Upper lobe of left lung (tissue), 6 donors: ENCODE measurements around the gene ABCG1. TPM values are rescaled to one million over a fixed set of nuclear protein-coding genes. Genes with fewer than 3 reads are reported as not detected.

Experiments
- ATAC-seq, 2 donors: fragments of 200-7000 bp; cut with Tn5 transposase; one replicate each; pipeline ENCODE4 v1.9.1; 2022; ENCODE audit warnings: mild to moderate bottlenecking in 2 of 2, moderate library complexity in 2 of 2; ENCODE audit not compliant: low FRiP score in 2 of 2
- DNase-seq, 2 donors: peaks; one replicate each; pipeline ENCODE4 v3.0.0-alpha.2; 2019 to 2020
- H3K27ac ChIP-seq, 4 donors: fragments of 200-600 bp; sonication (generic); one replicate each; pipeline ENCODE4 v1.5.1; 2016 to 2019
- H3K27me3 ChIP-seq, 4 donors: fragments of 200-600 bp; sonication (generic); one replicate each; pipeline ENCODE4 v1.5.1; 2017 to 2019
- H3K36me3 ChIP-seq, 4 donors: fragments of 200-600 bp; sonication (generic); one replicate each; pipeline ENCODE4 v1.5.1; 2016 to 2019
- H3K4me1 ChIP-seq, 4 donors: fragments of 200-600 bp; sonication (generic); one replicate each; pipeline ENCODE4 v1.5.1; 2018 to 2019
- H3K4me3 ChIP-seq, 4 donors: fragments of 200-600 bp; sonication (generic); one replicate each; pipeline ENCODE4 v1.5.1; 2017 to 2019; ENCODE audit warnings: mild to moderate bottlenecking in 2 of 4, moderate library complexity in 1 of 4
- H3K9me3 ChIP-seq, 4 donors: fragments of 200-600 bp; sonication (generic); one replicate each; pipeline ENCODE4 v1.5.1; 2018 to 2019
- CTCF ChIP-seq, 6 experiments: fragments of 450-650 bp in 4 of 6; fragments of 200-600 bp in 2 of 6; sonication (generic) in 2 of 6; IDR thresholded peaks; one replicate each; pipeline ENCODE4 v1.5.1; 2016 to 2019; ENCODE audit warnings: antibody characterized with exemption in 6 of 6
- EP300 ChIP-seq, 4 donors: sonication (generic); formaldehyde crosslinking; IDR thresholded peaks; one replicate each; pipeline ENCODE4 v1.5.1; 2017; ENCODE audit warnings: antibody characterized with exemption in 4 of 4, control low read depth in 2 of 4
- POLR2A ChIP-seq, 4 donors: fragments of 450-650 bp; IDR thresholded peaks; one replicate each; pipeline ENCODE4 v1.5.1; 2016 to 2017; ENCODE audit warnings: antibody characterized with exemption in 4 of 4, mild to moderate bottlenecking in 2 of 4
- POLR2AphosphoS5 ChIP-seq, 2 donors: sonication (generic); formaldehyde crosslinking; IDR thresholded peaks; one replicate each; pipeline ENCODE4 v1.5.1; 2017; ENCODE audit warnings: antibody characterized with exemption in 2 of 2
- WGBS, 2 donors: methylation state at CpG; one replicate each; pipeline ENCODE4 v1.1.5; 2017 to 2018; 5-methylcytosine and 5-hydroxymethylcytosine counted together
- total RNA-seq, 6 donors: library from RNA; depleted of rRNA in 4 of 6; stranded (reverse); fragments of >200 nt in 4 of 6; gene quantifications; one replicate each; pipeline versions ENCODE4 v1.1.0 to v1.2.1, GENCODE V29; 2016 to 2021
- donor health status: DM: no; HTN: no; CAD: no; lungs with moderate emphysema.
- donor health status: DM: no; HTN: yes; CAD: no; lungs with severe emphysema.

The ABCG1 gene
- total RNA-seq, 6 donors from 2014 or later = 56.7 to 130 (median 79.8) TPM

- H3K36me3 ChIP-seq = no peaks in the 10 kb centered on the region
- TF ChIP-seq POLR2A (IDR thresholded peaks at IDR 0.05) = no peak
- no peak for TF ChIP-seq POLR2AphosphoS5 (IDR thresholded peaks at IDR 0.05)
- TF ChIP-seq EP300 (IDR thresholded peaks at IDR 0.05) = no peak
- no peak for TF ChIP-seq CTCF (IDR thresholded peaks at IDR 0.05)
- H3K27ac ChIP-seq = no peak overlapping the region
- H3K4me3 ChIP-seq = no peak overlapping the region
- no peaks in the 10 kb centered on the region for H3K27me3 ChIP-seq
- no peaks in the 10 kb centered on the region for H3K9me3 ChIP-seq
- 72 to 75% methylated on average over 14 to 17 of the region's 17 CpGs for WGBS, 2 donors
- DNase-seq (peak in 1 of 2 donors; percentile 12), ATAC-seq (no peak)
- H3K4me1 ChIP-seq = peaks cover 12 to 20% (median 14%) of the 10 kb centered on the region in 4 donors
These were observed 87.6 kb downstream of the ABCG1 start for GRCh38 chr21:42306366-42307035.

GRCh38 chr21:42307106-42307505, 88.2 kb downstream of the ABCG1 start:
- WGBS, 2 donors = 70 to 80% methylated on average over 5 of the region's 5 CpGs
- H3K4me1 ChIP-seq = peaks cover 9 to 14% (median 11%) of the 10 kb centered on the region in 4 donors
- peak in 1 of 2 donors; percentile 10 for DNase-seq
- H3K4me3 ChIP-seq = no peak overlapping the region
- H3K27me3 ChIP-seq = no peaks in the 10 kb centered on the region
- TF ChIP-seq POLR2A (IDR thresholded peaks at IDR 0.05) = no peak
- TF ChIP-seq EP300 (IDR thresholded peaks at IDR 0.05) = no peak
- no peak for TF ChIP-seq POLR2AphosphoS5 (IDR thresholded peaks at IDR 0.05)
- TF ChIP-seq CTCF (IDR thresholded peaks at IDR 0.05) = no peak
- no peak overlapping the region for H3K27ac ChIP-seq
- no peak for ATAC-seq
- H3K36me3 ChIP-seq = no peaks in the 10 kb centered on the region
- H3K9me3 ChIP-seq = no peaks in the 10 kb centered on the region

DNA sequence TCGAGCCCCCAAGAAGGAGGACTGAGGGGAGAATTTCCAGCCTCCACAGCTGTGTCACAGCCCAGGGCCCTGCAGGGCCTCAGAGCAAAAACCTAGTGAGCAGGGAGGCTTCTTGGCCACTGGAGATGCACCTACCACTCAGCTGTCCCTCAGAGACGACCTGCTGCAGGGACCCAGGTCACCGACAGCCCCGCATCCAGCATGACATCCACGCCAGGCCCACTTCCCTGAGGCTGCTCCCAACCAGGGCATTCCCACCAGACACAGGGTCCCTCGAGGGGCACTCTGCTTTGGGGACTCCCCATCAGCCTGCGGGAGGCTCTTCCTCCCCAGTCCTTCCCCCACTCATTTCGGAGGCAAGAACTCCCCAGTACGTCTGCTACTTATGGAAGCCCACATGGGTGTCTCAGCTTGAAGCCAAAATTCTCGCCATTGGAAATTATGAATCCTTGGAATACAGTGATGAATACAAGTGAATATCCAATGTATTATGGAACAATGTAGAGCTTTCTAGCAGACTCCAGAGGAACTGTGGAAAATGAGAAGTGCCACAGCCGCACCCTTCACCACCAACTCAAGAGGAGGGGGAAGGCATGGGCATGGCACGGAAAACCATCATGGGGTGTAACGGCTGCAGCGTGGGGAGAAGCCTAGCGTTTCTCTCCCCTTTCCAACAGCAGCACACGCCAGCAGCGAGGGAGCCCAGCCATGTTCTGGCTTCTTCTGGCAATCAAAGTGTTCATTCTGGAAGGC, 89.4 kb downstream of the ABCG1 start:
- peak in 1 of 2 donors; percentile 20 for DNase-seq
- no peak overlapping the region for H3K27ac ChIP-seq
- peak in 1 of 2 donors; percentile 49 for ATAC-seq
- H3K4me1 ChIP-seq = peaks cover 8 to 19% (median 11%) of the 10 kb centered on the region in 4 donors
- TF ChIP-seq POLR2AphosphoS5 (IDR thresholded peaks at IDR 0.05) (no peak), EP300 (IDR thresholded peaks at IDR 0.05) (no peak), CTCF (IDR thresholded peaks at IDR 0.05) (no peak), POLR2A (IDR thresholded peaks at IDR 0.05) (no peak)
- 82 to 85% methylated on average over 15 to 17 of the region's 17 CpGs for WGBS, 2 donors
- H3K27me3 ChIP-seq = no peaks in the 10 kb centered on the region
- H3K9me3 ChIP-seq = no peaks in the 10 kb centered on the region
- H3K4me3 ChIP-seq = no peak overlapping the region
- H3K36me3 ChIP-seq = no peaks in the 10 kb centered on the region

DNA sequence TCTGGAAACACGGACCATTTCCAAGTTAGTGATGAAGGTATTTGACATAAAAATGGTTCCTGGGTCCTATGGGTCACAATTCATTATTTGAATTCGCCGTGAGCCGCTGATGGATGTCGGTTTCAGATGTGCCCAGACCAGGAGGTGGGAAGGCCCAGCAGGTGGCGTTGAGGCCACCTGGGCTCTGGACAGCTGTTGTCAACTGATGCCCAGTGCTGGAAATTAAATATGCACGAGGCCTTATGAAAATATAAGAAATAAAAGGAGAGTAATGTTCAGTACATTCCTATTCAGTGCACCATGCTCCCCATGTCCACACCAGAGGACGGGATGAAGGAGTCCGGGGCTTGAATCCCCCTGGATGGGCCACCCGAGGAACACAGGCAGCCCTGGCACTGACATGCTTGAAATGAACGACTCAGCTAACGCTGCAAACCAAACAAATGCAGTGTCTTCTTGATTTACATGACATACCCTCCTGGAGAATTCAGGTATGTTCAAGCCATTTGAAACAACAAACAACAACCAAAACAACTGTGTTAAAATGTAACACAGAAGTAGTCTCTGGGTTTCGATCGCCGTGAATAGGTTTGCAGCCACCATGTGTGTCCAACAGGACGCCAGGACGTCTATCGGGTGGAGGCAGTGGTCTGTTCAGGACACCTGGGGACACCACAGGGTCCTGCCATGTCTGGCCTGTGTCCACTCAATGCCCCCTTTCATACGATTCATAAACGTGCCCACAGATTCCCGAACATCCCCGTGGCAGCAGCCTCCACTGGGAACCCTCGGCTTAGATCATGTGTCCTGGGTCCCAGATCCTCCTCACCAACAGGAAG, 90.2 kb downstream of the ABCG1 start:
- H3K27me3 ChIP-seq = no peaks in the 10 kb centered on the region
- no peak for DNase-seq
- H3K4me1 ChIP-seq = peaks cover 14 to 25% (median 16%) of the 10 kb centered on the region in 4 donors
- H3K27ac ChIP-seq = no peak overlapping the region
- no peak for TF ChIP-seq CTCF (IDR thresholded peaks at IDR 0.05)
- no peak for TF ChIP-seq POLR2A (IDR thresholded peaks at IDR 0.05)
- TF ChIP-seq EP300 (IDR thresholded peaks at IDR 0.05) = no peak
- TF ChIP-seq POLR2AphosphoS5 (IDR thresholded peaks at IDR 0.05) = no peak
- no peaks in the 10 kb centered on the region for H3K36me3 ChIP-seq
- WGBS, 2 donors = 59 to 67% methylated on average over 18 to 23 of the region's 23 CpGs
- no peak for ATAC-seq
- H3K9me3 ChIP-seq = no peaks in the 10 kb centered on the region
- no peak overlapping the region for H3K4me3 ChIP-seq
